HG03064 (cell line): ENCODE data around the gene SLC7A11.

Source experiments
- ATAC-seq: cut with Tn5 transposase; IDR thresholded peaks from one replicate; pipeline ENCODE4 v1.9.1; 2021; ENCODE audit warnings: low read depth; ENCODE audit not compliant: unreplicated experiment

The SLC7A11 gene

DNA sequence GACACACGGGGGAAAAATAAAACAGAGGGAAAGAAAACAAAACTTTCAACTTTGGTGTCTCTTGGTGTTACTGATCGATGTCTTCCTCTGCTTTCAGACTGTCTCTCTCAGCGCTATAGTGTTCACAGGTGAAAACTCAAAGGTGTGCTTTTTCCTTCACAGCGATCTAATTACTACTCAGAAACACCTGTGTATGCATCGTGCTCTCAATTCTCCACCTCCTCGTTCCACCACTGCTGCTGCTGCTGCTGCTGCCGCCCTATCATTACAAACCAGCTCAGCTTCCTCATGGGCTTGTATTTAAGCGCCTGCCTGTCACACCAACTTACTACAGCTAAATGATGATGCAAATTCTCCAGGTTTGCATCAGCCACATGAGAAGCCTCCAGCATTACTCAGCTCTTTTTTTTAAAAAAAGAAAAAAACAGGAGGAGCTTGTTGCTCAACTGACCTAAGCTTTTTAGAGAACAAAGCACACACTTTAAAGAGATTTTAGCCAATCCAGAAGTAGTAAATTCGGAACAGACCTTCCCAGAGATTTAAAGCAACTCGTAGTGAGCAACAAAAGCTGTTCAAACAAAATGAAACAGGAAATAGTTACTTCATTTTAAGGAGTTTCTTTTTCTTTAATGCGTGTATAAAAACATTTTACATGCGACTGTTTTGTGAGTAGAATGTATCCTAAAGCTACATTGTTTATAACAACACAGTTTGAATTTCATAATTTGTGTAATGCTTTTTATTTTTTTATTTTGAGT, at the start of gene SLC7A11:
SLC7A11 (minus strand) TSS at position 274 of the 758 bp plus-strand sequence. CDS start 280 bp downstream, outside the sequence.
- peak; percentile 97 for ATAC-seq

DNA sequence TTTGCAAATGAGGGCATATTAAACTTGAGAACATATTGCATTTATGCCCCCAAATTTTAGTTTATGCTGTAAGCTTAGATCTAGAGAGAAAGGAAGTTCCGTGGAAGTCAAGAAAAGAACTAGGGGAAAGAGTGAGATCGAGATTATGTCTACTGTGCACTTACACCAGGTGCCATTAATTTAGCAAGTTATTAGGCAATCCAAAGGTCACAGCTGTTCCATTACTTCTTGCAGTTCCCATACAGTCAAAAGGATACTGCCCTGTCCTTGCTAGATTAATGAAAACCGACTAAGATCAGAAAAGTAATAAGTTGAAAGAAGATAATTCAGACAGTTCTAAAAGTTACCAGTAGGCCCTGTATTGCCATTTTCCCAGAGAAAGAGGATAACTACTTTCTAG, 49.3 kb upstream of the SLC7A11 start:
- ATAC-seq: no peak

DNA sequence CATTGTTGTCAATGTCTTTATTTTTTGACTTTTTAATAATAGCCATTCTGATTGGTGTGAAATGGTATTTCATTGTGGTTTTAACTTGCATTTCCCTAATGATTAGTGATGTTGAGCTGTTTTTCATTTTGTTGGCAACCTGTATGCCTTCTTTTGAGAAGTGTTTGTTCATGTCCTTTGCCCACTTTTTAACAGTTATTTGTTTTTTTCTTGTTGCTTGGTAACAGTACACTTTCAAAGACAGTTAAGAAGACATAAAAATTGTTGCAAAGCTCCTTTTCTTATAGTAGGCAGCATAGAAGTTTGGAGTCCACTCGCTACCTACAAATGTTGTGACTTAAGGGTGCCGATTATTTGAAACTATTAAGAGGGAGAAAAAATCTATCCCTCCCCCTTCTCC, 48.7 kb upstream of the SLC7A11 start:
- ATAC-seq: no peak

- no peak for ATAC-seq
Measured at GRCh38 chr4:138279286-138279685, 37.1 kb upstream of the SLC7A11 start.

GRCh38 chr4:138277133-138277532, 35.0 kb upstream of the SLC7A11 start:
- no peak for ATAC-seq

- no peak for ATAC-seq
Measured at GRCh38 chr4:138275963-138276621, 33.9 kb upstream of the SLC7A11 start.

GRCh38 chr4:138275216-138275615, 33.1 kb upstream of the SLC7A11 start:
- ATAC-seq: no peak

DNA sequence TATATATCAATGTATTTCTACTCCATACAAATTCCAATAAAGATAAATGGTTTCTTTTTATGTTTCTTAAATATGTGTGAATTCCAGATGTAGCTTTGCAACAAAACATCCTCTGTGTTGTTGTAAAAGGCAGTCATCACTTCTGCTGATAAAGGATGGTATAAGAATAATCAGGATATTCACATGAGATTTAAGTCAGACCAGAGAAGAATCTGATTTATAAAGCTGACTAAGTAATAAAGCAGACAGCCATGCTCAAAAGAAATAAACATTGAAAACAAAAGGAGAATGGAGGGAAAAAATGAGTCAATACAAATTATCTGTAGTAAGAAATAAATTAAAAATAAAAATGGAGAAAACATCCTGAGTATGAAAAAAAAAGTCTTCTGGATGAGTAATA, 27.0 kb upstream of the SLC7A11 start:
- no peak for ATAC-seq

DNA sequence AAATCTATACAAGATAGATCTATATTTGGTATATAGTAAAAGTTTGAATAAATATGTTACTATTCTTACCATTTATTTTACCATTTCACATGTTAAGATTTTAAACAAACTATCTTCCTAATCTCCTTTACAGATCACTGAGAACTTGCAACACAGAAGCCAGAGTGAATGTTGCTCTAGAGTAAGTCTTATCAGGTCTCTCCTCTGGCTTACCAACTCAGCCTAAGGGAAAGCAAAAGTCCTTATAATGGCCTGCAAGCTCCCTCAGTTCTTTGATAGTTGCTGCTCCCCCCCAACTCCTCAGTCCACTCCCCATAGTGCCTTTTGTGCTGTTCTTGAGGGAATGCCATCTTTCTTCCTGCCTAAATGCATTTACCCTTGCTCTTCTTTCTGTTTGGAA, 25.7 kb upstream of the SLC7A11 start:
- ATAC-seq: no peak

DNA sequence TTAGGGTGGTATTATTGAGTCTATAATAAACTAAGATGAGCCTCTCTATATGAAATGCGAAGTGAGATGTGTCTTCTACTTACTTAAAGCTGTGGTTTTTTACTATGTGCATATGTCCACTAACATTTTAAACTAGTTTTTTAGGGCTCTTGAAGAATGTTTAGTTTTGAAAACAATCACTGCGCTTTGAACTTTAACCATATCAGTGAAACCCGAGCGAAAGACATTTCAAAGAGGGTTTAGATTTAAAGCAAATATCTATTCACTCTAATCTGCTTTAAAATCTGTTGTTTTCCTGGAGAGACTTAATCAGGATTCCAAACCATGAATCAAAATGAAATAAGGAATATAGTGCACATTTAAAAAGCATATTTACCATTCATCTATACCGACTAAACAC, 24.8 kb upstream of the SLC7A11 start:
- ATAC-seq: no peak

- ATAC-seq: no peak
Measured at GRCh38 chr4:138263247-138263816, 21.2 kb upstream of the SLC7A11 start.

GRCh38 chr4:138262469-138262868, 20.3 kb upstream of the SLC7A11 start:
- no peak for ATAC-seq

- no peak for ATAC-seq
Measured at GRCh38 chr4:138262030-138262429, 19.9 kb upstream of the SLC7A11 start.

GRCh38 chr4:138259824-138260223, 17.7 kb upstream of the SLC7A11 start:
- ATAC-seq: no peak

- no peak for ATAC-seq
Measured at GRCh38 chr4:138259271-138259670, 17.1 kb upstream of the SLC7A11 start.

GRCh38 chr4:138256608-138257007, 14.5 kb upstream of the SLC7A11 start:
- no peak for ATAC-seq

- ATAC-seq: no peak
Measured at GRCh38 chr4:138255917-138256597, 13.9 kb upstream of the SLC7A11 start.

- no peak for ATAC-seq
Measured at GRCh38 chr4:138252551-138252950, 10.4 kb upstream of the SLC7A11 start.

- no peak for ATAC-seq
Measured at GRCh38 chr4:138251938-138252337, 9.8 kb upstream of the SLC7A11 start.

GRCh38 chr4:138249132-138249531, 7.0 kb upstream of the SLC7A11 start:
- ATAC-seq: no peak

- ATAC-seq: no peak
Measured at GRCh38 chr4:138248058-138248457, 5.9 kb upstream of the SLC7A11 start.
